Mammary epithelial cell (primary cell): ENCODE data around the gene CAMSAP1.

ENCODE experiments used
- CTCF ChIP-seq, 2 donors: IDR thresholded peaks in 1 of 2; conservative IDR thresholded peaks in 1 of 2; 2 replicates each; pipeline ENCODE4 v1.5.1; 2011 to 2012; ENCODE audit warnings: inconsistent platforms in 2 of 2, low read length in 2 of 2, mild to moderate bottlenecking in 2 of 2, control low read depth in 1 of 2, low read depth in 1 of 2; ENCODE audit not compliant: insufficient read depth in 1 of 2; ENCODE audit errors: extremely low read depth in 1 of 2
- EZH2 ChIP-seq: IDR thresholded peaks from 2 replicates; pipeline ENCODE4 v1.6.1; 2012; ENCODE audit warnings: low read length, inconsistent platforms, borderline replicate concordance

GRCh38 chr9:135851748-135852147 lies 55.6 kb downstream of the CAMSAP1 start:
- no peak for TF ChIP-seq EZH2
- TF ChIP-seq CTCF (conservative IDR thresholded peaks at IDR 0.05 in 1 of 2, IDR thresholded peaks at IDR 0.05 in 1 of 2; ENCODE audit: extremely low read depth in 1 of 2, insufficient read depth in 1 of 2, low read depth in 1 of 2, low read length in 2 of 2) = no peak
